NCI-H748 (cell line): Measurements from ENCODE around the gene ACSL1.
"Not testable (repeated sequence)": the region's sequence is repeated elsewhere in the genome, so short reads cannot be mapped to it uniquely, and the experiment has no call there.

Experiments used
- DNase-seq: peaks from one replicate; lab custom pipeline; 2025; ENCODE audit not compliant: unreplicated experiment; lab: John Stamatoyannopoulos, UW

Gene ACSL1

DNA sequence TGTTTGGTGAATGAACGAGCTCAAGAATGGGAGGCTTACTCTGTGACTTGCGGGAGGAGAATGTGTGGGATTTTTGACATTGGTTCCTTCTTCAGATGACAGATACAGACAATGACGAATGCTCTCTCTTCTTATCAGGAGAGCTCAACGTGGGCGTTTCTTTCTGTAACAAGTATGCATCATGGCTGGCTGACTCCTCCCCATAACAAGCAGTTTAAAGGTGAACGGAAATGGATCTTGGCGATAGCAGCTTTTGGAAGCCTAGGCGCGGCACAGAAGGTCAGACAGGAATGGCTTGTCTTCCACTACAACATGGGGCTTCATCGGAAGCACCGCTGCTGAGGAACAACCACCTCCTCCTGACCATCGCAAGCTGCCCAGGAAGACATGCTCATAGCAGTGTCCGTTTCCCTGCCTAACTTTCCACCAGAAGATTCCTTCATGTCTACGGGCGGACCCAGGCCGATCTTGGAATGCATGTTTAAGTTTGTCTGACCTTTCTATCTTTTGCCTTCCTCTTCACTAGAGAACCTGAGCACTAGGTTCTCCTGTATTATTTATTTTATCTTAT, 18.3 kb upstream of the ACSL1 start:
- no peak for DNase-seq

DNA sequence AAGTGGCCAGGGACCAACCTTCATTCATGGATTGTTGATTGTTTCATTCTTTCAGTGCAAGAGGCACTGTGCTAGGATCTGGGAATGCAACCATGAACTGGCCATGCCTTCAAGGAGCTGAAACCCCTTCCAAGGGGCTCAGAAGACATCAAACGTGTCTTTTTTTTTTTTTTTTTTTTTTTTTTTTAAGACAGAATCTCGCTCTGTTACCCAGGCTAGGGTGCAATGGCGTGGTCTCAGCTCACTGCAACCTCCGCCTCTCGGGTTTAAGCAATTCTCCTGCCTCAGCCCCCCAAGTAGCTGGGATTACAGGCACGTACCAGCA, 13.3 kb upstream of the ACSL1 start:
- not testable (repeated sequence) for DNase-seq

DNA sequence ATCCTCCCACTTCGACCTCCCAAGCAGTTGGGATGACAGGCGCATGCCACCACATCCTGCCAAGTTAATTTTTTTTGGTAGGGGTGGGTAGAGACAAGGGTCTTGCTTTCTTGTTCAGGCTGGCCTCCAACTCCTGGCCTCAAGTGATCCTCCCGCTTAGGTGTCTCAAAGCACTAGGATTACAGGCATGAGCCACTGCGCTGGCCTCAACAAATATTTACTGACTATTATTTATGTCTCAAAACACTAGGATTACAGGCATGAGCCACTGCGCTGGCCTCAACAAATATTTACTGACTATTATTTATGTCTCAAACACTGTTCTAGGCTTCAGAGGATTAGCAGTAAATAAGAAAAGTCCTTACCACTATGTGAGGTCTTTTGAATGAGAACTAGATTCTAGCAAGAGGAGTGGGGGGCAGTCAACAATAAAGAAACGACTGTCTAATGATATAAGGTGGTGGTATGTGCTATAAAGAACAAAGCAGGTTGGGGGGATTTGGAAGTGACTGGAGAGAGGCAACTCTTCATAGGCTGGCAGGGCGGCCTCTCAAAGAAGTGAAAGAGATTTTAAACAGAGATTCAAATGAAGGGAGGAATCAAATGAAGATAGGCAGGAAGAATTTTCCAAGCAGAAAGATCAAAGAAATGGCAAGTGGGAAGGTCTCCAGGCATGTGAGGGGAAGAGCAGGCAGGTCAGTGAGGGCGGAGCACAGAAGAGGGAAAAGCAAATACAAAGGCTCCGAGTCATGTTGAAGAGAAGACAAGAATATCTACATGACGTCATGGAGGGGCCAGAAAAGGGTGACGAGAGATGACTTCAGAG, 12.7 kb upstream of the ACSL1 start:
- peak; percentile 18 for DNase-seq

DNA sequence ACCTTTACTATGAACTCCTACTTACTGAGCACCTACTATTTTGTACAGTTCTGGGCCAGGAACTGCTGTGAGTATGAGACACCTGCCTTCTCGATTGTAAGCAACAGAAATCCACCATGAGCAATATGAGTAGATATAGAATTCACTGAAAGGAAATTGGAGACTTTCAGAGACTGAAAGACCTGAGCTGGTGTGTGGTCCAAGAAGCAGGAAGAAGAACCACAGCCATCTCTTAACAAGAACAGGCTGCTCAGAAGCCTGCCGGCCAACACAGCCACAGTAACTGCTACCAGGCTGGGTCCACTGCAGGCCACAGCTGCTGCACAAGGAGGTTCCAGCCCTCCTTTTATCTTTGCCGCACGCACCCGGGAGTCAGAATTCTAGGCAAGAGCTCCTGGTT, 10.8 kb upstream of the ACSL1 start:
- DNase-seq: no peak

DNA sequence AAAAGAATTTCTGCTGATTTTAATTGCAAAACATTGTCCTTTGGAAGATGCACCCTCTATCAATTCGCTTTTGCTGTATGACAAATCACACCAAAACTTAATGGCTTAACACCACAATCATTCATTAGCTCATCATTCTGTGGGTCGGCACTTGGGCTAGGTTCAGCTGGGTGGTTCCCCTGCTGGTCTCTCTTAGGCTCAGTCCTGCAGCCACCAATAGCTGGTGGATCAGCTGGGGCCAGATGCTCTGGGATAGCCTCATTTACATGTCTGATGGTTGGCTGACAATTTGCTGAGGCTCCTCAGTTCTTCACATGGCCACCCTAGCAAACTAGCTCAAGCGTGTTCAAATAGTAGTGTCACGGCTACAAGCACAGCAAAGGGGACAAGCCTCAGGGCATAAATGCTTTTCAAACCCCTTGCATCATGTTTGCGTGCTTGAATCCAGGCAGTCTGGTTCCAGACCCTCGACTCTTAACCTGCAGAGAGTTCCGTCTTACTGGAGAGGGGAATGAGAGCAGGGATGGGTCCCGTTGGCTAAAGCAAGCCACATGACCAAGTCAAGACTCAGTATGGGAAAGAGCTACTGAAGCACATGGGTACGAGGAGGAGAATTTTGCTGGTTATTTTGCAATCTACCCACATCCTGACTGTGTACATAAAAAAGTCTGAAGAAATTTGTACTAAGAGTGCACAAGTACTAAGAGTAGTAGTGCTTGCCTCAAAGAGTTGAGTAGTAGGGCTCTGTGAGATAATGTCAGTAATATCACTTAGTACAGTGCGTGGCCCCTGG, 7.5 kb upstream of the ACSL1 start:
- DNase-seq: no peak

DNA sequence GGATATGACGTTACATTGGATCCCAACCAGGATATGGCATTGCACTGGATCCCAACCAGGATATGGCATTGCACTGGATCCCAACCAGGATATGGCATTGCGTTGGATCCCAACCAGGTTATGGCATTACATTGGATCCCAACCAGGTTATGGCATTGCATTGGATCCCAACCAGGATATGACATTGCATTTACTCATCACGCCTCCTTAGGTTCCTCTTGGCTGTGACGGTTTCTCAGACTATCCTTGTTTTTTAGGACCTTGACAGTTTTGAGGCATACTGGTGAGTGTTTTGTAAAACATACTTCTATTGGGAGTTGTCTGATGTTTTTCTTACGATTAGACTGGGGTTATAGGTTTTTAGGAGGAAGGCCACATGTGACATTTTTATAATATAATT, 5.4 kb upstream of the ACSL1 start:
- no peak for DNase-seq

DNA sequence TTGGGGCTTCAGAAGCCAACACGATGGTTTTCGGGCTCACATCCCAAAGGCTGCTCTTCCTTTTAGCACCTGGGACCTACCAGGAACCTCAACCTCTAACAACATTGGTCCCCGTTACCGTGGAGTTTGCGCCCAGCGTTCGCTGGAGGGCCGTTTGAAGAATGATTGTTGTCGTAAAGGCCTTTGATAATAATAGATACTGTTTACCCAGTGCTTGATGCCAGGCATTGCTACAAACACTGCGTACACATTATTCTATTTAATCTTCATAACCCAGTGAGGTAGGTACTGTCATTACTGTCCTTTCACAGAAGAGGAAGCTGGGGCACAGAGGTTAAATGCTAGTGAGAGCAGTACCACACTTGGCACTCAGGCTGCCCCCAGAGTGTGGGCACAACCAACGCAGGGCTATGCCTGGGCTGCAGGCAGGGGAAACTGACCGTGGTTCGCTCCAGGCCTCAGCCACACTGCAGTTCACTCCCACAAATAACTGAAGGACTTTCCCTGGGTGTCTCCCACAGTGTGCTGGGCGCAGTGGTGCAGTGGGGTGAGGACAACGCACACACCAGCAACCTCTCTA, 1.0 kb upstream of the ACSL1 start:
- peak; percentile 64 for DNase-seq

DNA sequence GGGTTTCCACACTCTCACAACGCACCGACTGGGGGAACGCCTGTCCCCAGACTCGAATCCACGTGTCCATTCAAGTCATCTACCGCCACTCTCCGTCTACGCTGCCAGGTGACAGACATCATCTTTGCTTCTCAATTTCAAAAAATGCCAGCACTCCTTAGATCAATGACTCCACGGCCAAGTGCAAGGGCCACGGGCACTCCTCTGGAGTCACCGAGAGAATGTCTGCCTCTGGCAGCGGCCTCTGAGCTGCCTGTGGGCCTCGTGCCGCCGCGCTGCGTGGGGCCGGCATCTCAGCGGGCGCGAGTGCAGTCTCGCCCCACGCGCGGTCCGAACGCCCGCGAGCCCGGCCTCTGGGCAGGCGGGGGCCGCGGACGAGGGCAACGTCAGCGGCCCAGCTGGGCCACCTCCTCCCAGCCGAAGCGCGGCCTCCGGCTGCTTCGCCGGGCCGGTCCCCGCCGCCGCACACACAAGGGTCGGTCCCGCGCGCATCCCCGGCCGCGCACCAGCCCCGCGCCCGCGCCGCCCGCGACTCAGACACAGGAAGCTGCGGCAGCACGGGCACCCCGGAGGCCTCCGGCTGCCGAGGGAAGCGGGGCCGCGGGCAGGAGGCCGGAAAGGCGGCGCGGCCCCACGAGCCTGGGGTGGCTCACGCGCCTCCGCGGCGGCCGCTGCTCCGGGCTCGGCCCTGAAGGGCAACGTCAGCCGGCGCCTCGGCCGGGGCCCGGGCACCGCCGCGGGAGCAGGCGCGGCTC, 450 bp downstream of the ACSL1 start:
- peak; percentile 43 for DNase-seq

DNA sequence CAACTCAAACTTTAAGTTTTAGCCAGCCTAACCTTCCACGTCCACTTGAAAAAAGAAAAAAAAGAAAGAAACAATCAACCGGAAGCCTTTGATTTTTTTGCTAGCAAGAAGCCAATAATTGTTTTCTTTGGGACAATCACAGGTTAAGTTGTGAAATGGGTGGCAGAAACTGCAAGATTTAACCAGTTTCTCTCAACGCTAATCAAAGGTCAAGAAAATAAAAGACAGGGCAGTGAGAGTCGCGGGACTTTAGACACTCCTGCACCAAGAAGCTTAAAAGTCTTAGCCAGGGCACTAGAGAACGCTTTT, 1.0 kb downstream of the ACSL1 start:
- no peak for DNase-seq

DNA sequence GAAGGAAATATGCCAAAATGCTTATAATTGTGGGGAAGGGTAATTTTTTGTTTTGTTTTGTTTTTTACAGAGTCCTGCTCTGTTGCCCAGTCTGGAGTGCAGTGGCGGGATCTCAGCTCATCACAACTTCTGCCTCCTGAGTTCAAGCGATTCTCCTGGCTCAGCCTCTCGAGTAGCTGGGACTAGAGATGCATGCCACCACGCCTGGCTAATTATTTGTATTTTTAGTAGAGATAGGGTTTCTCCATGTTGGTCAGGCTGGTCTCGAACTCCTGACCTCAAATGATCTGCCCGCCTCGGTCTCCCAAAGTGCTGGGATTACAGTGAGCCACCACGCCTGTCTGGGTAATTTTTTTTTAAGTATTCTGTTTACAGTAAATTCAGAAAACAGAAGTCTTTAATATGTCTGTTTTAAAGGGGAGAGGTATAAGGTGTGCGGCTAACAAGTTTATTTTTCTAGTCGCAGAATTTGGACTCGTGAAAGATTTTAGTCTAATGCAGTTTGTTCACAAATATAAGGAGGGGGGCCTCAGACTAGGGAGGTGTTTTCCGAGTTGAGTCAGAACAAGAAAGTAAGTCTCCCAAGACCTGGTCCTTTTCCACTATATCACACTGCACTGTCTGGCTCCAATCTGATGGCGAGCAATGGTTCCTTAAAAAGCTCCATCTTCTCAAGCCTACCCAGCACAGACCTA, 1.5 kb downstream of the ACSL1 start:
- no peak for DNase-seq

DNA sequence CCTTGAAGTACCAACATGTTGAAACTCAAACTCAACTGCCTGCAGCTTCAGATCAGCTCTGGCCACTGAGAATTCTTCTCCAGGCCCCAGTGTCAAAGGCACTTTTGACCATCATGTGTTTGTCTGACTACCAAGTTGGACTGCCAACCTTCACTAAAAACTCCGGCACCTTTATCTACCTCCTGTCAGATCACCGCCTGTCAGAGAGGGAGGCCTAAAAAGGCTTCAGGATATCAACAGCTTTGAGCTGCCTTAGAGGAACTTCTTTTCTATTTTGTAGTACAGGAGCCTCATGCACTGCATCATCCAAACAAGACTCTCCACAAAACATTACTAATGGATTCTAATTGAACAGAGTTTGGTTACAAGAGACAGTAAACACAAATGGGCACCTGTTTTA, 2.8 kb downstream of the ACSL1 start:
- DNase-seq: no peak

DNA sequence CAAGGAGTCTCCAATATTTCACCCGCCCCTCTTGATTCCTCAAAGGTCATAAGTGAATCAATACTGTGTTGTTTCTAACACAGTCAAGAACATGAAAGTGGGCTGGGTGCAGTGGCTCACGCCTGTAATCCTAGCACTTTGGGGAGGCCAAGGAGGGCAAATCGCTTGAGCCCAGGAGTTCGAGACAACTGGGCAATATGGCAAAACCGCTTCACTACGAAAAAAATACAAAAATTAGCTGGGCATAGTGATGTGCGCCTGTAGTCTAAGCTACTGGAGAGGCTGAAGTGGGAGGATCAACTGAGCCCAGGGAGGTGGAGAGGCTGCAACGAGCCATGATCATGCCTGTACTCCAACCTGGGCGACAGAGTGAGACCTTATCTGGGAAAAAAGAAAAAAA, 3.4 kb downstream of the ACSL1 start:
- no peak for DNase-seq

DNA sequence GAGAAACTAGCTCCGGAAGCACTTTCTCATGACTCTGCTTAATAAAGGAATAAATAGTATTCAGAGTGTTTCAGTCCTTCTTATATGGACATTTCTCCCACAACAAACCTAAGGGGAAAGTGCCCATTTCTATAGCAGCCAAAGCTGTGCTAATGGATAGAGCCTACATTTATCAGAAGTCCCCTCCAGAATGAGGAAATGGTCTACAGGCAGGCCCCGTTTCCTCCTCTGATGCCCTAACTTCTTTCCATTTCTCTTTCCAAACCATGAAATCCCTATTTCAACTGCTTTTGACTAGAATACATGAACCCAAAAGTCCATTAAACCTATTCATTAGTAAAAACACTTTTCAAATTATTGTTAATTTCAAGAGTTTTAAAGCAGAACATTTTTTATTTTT, 4.5 kb downstream of the ACSL1 start:
- no peak for DNase-seq

DNA sequence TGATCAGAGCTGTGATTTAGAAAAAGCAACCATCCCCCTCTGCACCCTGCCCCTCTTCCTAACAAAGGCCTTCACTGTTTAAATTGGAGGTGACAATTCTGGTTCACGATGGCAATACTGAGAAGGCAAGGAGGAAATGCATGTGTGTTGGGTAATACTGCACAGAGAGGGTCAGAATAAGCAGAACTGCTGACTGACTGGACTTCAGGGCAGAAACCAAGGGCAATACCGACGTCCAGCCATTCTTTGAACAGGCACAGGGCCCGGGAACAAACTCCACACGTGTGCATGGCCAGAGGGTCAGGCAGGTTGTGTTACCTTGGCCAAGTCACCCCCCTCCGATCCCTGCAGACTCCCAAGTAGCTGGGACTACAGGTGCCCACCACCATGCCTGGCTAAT, 6.0 kb downstream of the ACSL1 start:
- DNase-seq: no peak

DNA sequence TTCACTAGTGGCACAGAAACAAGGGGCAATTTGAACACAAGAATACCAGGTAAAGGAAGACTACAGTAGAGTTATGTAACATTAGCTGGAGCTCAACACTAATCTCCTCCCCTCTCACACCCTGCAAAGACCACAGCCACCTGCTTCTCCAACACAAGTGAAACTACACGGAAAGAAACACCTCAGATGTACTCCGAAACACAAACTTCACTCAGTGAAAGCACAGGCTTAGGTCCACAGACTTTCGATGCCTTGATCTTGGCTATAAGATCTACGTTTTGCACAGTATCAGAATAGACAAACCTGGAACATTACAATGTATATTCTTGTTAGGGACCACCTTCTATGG, 7.6 kb downstream of the ACSL1 start:
- DNase-seq: no peak

DNA sequence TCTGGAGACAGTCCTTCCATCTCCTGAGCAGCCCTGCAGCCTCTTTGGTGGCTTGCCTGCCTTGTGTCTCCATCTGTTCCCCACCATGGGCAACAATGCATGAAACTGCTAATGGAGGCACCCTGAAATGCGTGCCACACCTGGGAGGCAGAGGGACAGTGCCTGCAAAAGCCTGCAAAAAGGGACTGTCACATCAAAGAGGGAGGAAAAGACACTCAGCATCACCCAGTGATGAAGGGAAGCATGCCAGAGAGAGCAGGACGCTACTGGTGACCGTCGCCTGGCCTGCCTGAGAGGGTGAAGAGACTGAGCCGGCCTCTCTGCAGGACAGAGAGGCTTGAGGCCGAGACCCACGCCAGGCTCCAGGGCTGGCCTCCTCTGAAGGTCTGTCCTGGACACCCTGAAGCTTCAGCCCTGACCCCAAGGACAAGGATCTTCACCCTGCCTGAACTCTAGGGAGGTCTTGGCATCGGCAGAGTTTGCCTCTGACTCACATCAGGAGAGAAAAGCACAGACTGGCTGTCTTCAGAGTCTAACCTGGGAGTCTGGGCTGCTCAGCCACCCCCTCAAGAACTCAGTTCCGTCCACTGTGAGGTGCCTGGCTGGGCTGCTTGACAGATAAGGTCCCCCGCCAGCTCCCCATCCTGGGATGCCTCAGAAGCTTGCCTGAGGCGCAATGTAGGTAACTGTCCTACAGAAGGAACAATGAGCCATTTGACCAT, 8.1 kb downstream of the ACSL1 start:
- no peak for DNase-seq

DNA sequence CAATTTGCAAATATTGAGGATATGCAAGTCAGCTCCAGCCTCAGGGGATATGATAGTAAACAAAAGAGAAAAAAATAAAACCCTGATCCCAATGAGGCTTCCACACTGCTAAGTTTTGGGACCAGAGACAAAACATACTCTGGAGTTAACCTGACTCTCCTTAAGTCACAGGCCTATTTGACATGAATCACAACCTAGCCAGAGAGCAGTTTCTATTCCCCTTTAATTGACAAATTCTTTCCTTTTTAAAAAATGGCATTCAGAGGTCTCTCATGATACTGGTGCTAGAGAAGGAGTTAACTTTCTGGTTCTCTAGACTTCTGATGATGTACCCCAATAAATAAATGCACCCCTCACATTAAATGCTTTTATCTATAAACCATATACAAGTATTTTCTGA, 8.8 kb downstream of the ACSL1 start:
- DNase-seq: no peak

DNA sequence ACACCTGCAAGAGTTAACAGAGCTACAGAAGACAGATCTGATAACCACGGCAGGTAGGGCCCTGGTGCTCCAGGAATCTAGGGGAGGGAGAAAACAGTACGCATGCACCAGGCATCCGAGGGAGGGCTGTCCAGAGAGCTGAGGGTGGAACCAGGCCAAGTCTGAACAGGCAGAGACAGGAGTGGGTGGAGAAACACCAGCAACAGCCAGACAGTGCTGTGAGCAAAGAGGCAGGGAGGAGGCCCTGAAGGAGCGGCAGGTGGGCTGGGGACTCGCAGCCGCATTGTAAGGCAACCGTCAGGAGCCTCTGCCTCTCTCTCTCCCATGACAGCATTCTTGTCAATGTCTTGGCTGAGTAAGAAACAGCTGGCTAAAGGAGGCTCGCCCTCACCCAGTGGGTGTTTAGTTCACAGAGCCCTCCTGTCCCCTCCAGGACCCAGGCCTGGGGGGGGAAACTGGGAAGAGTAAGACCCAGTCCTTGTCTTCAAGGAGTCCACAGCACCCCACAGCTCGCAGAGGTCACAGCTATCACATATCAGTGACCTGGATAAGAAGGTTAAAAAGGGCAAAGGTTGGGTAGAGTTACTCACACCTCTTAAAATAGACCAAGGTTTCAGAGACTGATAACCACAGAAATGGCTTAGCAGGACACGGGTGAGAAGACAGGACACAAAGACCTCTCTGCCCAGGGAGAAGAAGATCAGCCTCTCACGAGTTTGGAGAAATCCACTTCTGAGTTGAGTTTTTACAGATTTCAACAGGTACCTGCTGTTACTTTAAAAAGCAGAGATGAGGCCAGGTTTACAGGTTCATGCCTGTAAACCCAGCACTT, 10.5 kb downstream of the ACSL1 start:
- DNase-seq: peak; percentile 41

DNA sequence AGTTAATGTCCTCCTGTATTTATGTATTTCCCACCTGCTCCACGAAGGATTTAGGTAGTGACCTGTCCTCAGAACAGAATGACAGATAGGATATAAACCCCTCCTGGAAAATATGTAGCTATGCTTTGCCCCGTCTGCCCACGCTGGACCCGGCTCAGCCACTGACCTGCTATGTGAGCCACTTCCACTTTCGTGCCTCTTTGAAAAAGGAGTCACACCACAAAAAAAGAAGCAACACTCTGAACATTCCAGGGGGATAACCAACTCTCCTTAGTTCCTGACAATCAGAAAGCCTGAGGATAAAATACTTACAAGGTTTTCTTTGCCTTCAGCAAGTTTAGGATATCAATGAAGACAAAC, 11.1 kb downstream of the ACSL1 start:
- DNase-seq: no peak
